Epidermal melanocyte (primary cell): Measurements from ENCODE around the gene L3MBTL1.

Source experiments
- DNase-seq: peaks from one replicate; pipeline ENCODE4 v3.0.0; 2011; ENCODE audit warnings: low spot score; ENCODE audit not compliant: insufficient read length

The L3MBTL1 gene

DNA sequence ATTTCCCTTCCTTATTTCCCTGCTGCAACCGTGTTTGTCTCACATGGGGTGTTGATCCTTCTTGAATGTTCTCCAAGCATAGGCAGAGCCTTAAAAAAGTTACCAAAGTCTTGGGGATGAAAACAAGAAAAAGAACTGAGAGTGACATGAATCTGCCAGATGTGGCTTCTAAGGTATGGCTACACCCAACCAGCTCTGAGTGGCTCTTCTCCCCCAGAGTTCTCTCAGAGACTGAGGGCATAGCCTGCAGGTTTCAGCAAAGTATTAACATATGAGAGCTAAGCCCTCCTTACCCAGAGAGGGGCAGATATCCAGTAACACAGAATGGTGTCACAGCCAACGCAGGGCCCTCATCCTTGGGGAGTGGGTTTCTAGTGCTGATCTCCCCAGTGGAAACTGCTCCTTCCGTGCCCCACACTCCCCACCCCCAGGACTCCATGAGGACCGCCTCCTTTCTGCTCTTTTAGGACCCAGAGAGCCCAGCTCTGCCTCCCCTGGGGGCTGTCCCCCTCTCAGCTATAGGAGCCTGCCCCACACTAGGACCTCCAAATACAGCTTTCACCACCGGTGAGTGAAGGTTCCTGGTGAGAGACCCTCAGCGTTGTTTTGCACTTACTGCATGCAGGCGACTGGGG lies 28.0 kb downstream of the L3MBTL1 start:
- no peak for DNase-seq

DNA sequence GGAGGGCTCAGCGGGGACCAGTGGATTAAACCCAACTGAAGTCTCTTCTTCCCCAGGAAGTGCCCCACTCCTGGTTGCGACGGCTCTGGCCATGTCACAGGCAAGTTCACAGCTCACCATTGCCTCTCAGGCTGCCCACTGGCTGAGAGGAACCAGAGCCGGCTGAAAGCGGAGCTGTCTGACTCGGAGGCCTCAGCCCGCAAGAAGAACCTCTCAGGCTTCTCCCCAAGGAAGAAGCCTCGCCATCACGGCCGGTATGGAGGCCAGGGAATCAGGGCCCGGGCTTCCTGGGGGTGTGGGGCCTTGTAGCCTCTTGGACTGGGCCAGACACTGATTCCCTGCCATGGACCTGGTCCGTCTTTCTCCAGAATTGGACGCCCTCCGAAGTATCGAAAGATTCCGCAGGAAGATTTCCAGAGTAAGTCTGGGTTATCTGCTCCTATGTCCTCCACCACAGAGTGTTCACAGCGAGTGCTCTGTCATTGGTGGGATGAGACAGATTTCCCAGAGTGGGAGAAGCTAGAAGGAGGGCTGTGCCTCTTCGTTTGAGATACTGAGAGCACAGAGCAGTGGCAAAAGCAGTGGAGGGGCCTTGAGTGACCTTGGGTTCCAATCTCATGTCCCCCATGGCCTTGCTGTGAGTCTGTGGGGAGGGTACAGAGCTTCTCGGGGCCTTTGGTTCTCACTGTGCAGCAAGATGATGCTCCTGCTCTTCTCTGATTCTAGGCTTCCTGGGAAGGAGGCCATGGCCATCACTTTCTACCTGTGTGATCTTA lies 28.7 kb downstream of the L3MBTL1 start:
- no peak for DNase-seq

- DNase-seq: no peak
These were observed 29.4 kb downstream of the L3MBTL1 start for GRCh38 chr20:43536817-43537440.

GRCh38 chr20:43537921-43538877 lies 30.7 kb downstream of the L3MBTL1 start:
- peak; percentile 72 for DNase-seq

- DNase-seq: no peak
These were observed 31.6 kb downstream of the L3MBTL1 start for GRCh38 chr20:43538878-43539700.

DNA sequence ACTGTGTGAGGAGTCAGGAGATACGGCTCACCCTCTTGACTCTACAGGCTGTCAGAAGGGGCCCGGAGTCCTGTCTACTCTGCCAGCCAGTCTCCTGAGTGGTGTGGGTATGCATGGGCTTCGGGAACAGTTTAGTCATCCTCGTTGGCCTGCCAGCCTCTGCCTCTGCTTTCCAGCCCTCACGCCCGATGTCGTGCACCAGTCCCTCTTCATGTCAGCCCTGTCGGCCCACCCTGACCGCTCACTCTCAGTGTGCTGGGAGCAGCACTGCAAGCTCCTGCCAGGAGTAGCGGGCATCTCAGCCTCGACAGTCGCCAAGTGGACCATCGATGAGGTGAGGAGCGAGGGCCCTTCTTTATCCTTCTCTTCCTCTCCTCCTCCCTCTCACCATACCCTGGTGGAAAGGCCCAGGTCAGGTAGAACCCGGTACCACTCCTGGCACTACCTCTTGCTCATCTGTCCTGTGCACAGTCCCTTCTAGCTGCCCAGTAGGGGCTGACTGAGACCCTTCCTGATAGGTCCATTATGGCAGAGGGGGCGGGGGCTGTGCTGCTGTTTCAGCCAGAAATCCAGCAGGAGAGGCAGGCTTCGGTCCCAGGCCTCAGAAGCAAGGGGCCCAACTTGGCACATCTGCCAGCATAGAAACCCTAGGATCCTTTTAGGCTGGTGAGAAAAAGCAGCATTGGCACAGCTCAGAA lies 32.6 kb downstream of the L3MBTL1 start:
- DNase-seq: no peak

DNA sequence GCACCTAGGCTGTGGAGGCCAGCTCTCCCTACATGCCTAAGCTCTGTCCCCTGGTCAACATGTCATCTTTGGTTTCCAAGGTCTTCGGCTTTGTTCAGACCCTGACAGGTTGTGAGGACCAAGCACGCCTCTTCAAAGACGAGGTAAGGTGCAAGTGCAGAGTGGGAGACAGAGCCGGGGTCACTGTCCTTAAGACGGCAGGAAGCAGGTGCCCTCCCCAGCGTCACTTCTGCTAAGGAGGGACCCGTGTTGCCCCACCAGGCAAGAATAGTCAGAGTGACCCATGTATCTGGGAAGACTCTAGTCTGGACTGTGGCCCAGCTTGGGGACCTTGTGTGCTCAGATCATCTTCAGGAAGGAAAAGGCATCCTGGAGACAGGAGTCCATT lies 33.2 kb downstream of the L3MBTL1 start:
- no peak for DNase-seq

DNA sequence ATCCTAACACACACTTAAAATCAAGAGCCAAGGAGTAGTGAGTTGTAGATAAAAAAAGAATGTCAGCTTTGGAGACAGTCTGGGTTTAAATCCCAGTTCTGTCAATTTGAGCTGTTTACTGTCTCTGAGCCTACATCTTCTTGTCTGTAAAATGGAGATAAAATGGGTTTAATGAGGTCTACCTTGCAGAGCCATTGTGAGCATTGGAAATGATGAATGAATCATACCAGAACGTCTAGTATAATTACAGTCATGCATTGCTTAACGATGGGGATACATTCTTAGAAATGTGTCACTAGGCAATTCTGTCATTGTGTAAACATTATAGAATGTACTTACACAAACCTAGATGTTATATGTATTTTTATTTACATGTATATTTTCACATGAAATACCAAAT lies 33.7 kb downstream of the L3MBTL1 start:
- DNase-seq: no peak

DNA sequence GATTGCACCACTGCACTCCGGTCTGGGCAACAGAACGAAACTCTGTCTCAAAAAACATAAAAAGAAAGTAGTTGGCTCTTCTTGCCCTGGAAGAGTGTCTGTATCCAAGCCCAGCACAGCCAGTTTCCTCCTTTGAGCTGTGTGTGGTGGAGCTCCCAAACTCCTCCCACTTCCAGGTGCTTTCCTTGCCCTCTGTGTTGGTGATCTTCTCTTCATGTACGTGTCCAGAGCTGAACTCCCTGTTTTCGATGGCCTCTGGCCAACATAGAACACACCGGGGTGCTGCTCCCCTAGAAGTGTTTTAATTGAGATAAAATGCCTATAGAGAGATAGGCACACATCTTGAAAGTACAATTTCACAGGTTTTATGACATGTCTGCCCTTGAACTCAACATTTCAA lies 34.7 kb downstream of the L3MBTL1 start:
- no peak for DNase-seq

DNA sequence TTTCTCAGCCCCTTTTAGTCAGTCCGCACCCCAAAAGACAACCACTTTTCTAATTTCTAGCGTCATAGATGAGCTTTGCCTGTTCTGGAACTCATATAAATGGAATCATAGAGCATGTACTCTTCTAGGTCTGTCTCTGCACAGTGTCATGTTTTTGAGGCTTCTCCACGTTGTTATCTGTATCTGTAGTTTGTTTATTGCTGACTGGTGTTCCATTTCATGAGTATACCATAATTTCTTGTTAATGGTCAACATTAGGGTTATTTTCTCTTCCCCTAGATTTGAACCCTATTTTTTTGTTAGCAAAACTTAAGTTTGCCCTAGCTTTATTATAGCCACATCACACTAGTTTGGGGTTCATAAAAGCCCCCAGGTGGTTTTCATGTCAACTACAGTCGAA lies 35.2 kb downstream of the L3MBTL1 start:
- no peak for DNase-seq

- no peak for DNase-seq
These were observed 35.6 kb downstream of the L3MBTL1 start for GRCh38 chr20:43543138-43543537.

- no peak for DNase-seq
These were observed 37.0 kb downstream of the L3MBTL1 start for GRCh38 chr20:43544501-43544900.

DNA sequence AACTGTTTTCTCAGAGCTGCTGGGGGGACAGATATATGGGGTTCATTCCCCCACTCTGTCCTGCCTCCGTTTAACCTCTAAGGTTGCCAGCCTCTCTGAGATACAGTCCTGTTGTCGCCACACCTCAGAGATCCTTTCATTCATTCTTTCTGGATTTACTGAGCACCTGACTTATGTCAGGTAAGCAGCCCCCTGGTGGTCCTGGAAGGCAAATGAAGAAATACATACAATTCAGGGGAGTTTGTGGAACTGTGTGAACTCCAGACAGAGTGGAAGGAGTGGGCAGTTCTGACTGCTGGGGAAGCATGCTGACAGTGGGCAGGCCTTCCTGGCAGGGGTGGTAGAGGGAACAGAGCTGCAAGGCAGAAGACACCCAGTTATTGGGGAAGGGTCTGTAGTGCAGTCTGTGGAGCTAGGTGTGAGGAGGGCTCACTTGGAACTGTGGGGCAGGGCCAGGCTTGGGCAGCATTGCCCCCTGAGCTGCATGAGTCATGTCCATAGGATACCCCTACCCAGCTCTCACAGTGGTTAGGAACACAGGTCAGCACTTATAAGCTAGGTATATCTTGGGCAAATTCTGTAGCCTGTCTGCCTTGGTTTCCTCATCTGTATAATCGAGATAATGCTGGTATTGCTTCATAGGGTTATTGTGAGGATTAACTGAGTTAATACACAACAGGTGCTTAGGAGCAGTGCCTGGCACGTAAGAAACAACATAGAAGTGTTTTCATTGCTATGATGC lies 38.5 kb downstream of the L3MBTL1 start:
- DNase-seq: no peak

DNA sequence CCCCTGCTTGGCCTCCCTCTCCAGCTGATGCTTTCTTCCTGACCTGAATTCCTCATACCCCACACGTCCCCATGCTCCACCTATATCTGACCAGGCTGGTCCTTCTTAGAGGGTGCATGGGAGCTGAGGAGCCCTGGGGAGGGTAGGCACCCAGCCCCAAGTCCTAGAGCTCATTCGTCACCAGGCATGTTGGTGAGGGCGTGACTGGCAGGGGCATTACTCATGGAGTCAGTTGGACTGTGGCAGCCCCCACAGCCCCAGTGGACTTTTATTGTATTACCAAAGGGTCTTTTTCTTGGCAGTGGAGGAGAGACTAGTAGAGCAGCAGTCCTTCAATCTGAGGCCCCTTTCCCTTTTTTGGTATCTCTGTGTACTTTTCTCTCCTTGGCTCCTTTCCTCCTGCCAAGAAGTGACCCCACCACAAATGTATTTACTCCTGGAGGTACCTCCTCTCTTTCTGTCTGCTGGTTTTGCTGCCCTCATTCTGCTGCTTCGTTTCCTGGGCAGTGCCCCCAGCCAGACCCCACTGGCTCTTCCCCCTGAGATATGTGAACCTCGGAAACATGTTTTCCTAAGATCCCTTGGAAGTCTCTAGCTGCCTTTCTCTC lies 40.9 kb downstream of the L3MBTL1 start:
- DNase-seq: no peak

DNA sequence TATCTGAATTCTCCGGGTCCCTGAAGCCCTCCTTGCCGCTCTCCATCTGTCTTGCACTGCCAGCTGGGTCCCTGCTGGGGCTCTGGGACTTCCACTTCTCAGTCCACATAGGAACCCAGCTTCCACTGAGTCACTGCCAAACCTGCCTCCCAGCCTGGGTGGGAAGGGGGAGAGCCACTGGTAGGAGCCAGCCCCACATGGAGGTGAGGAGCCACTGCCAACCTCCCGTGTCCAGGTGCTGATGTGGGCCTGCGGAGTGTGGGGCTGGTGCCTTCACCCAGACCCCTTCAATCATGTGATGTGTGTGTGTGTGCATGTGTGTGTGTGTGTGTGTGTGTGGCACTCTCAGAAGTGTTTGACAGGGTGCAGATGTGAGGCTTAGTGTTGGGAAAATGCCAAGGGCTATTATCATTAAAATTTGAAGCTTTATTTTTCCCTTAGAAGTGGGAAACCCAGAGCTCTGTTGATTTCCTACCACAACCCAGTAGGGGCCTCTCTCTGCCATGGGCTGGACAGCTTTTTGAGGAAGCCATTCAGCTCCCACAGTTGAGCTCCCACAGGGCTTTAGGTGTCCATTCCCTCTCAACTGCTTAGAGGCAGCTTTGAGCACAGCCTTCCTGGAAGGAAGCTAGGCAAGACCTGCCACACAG lies 42.0 kb downstream of the L3MBTL1 start:
- no peak for DNase-seq

DNA sequence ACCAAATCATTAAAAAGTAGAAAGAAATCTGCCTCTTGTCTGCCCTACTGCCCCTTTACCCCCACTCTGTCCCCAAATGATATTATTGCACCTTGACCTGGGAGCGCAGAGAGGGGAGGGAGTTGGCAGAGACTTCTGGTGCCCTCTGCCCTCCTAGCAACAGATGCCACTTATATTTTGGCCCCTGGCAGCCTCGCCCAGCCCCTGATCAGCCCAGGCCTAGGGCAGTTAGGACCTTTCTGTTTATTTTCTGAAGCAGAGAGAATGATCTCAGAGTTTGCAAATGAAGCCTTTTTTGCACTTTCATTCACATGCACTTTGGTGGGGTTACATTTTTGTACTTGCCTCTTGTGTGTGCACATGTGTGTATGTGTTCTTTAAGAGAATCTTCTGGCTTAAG lies 43.0 kb downstream of the L3MBTL1 start:
- DNase-seq: no peak

DNA sequence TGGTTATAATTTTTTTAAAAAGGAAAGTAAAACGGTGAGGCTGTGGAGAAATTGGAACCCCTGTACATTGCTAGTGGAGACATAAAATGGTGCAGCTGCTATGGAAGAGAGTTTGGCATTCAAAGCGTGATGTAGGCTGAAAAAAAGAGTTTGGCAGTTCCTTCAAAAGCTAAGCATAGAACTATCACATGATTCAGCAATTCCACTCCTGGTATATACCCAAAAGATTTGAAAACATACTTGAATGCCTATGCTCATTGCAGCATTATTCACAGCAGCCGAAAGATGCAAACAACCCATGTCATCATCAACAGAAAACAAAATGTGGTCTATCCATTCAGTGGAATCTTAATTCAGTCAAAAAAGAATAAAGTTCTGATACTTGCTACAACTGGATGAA lies 46.9 kb downstream of the L3MBTL1 start:
- no peak for DNase-seq

DNA sequence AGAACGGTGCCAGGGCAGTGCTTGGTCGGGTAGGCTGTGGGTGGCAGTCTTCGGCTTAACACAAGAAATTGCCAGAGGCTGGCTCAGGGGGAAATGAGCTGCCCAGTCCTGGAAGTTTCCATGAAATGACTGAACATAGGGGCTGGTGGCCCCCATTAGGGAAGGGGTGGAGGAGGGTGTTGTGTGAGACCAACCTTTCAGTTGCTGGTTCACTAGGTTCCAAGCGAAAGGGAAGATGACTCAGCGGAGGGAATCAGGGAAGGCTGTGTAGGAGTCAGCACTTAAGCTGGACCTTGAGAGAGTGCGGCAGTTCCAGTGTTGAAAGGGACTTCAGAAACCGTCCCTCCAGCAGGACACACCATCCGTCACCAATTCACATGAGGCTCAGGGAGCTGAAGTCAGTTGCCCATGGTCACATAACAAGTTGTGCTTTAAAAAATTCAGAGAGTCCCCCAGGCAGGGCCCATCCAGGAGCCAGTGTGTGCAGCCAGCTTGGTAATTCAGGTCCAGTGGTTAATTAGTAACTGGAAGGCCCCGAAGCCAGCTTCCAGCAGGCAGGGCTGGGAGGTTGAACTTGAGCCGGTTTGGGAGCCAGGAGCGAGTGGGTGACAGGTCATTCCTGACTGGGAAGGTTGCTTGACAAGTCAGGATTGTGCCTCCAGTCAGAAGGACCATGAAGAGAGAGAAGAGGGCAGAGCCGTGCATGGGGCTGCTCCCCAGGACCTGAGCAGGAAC lies 51.1 kb downstream of the L3MBTL1 start, which contains the start of gene SGK2:
SGK2 (plus strand) TSS at position 616 of the 735 bp plus-strand sequence. CDS start 7,469 bp downstream, outside the sequence.
- no peak for DNase-seq
